Endothelial cell of umbilical vein (primary cell): ENCODE measurements around the gene RBMS1. TPM values are rescaled to one million over a fixed set of nuclear protein-coding genes. Genes with fewer than 3 reads are reported as not detected.
A peak's percentile ranks its signal among the peaks of the same experiment; 100 is the strongest.

Source experiments
- BruUV-seq: library from RNA; stranded (reverse); fragments of 400-500 nt; replicated peaks from 2 replicates; lab custom pipeline; 2021; lab: Mats Ljungman, UMichigan
- CTCF ChIA-PET: fragments of 300-600, 350-600 bp; sonication (Branson Sonifier 250); formaldehyde crosslinking; loops from one replicate; lab custom pipeline; 2021; ENCODE audit warnings: antibody characterized with exemption, inconsistent platforms; lab: Charles Lee
- POLR2A ChIA-PET: fragments of 300-600, 350-600 bp; sonication (Branson Sonifier 250); formaldehyde crosslinking; loops from one replicate; lab custom pipeline; 2021; ENCODE audit warnings: antibody characterized with exemption, inconsistent platforms; lab: Charles Lee
- DNase-seq: peaks from one replicate; pipeline ENCODE4 v3.0.0-alpha.2; 2011; ENCODE audit warnings: low read depth, low spot score
- FAIRE-seq: peaks from 2 replicates; lab custom pipeline; 2011; peaks lifted over from hg19 to GRCh38; lab: Jason Lieb, UNC
- H2AFZ ChIP-seq: 2 replicates; pipeline ENCODE4 v1.6.0; 2012; ENCODE audit warnings: low read depth, low read length, control low read depth, inconsistent platforms
- H3K27ac ChIP-seq: 2 replicates; pipeline ENCODE4 v1.5.1; 2011; ENCODE audit warnings: low read depth, mild to moderate bottlenecking, control low read depth, low read length, moderate library complexity; ENCODE audit not compliant: insufficient read depth
- H3K27me3 ChIP-seq, 2 experiments: 2 replicates each; pipeline versions ENCODE4 v1.6.0 to v1.6.1; 2011; ENCODE audit warnings: low read length in 2 of 2, mixed read lengths in 1 of 2; ENCODE audit not compliant: control insufficient read depth in 2 of 2, insufficient read depth in 2 of 2
- H3K36me3 ChIP-seq, 2 experiments: 2 replicates in 1 of 2; 3 replicates in 1 of 2; pipeline ENCODE4 v1.5.1; 2011; ENCODE audit warnings: low read length in 2 of 2, mild to moderate bottlenecking in 1 of 2, moderate library complexity in 1 of 2; ENCODE audit not compliant: control insufficient read depth in 2 of 2, insufficient read depth in 2 of 2; ENCODE audit errors: extremely low read depth in 1 of 2
- H3K4me1 ChIP-seq: 3 replicates; pipeline ENCODE4 v1.5.1; 2011; ENCODE audit warnings: mild to moderate bottlenecking, low read length; ENCODE audit not compliant: control insufficient read depth, insufficient read depth; ENCODE audit errors: extremely low read depth
- H3K4me2 ChIP-seq: 2 replicates; pipeline ENCODE4 v1.6.1; 2011; ENCODE audit warnings: low read length, control low read depth, mixed read lengths; ENCODE audit not compliant: insufficient read depth
- H3K4me3 ChIP-seq, 3 experiments: fragments of 200-600 bp in 1 of 3; sonication (generic), shearing (Covaris generic) in 1 of 3; replicated peaks in 1 of 3; 2 replicates each; pipeline ENCODE4 v1.5.1; 2011 to 2016; ENCODE audit warnings: control low read depth in 3 of 3, low read length in 3 of 3, mild to moderate bottlenecking in 2 of 3, inconsistent platforms in 1 of 3, low read depth in 1 of 3, moderate library complexity in 1 of 3; ENCODE audit not compliant: insufficient read depth in 1 of 3
- H3K79me2 ChIP-seq: 2 replicates; pipeline ENCODE4 v1.6.0; 2012; ENCODE audit warnings: low read length, inconsistent platforms; ENCODE audit not compliant: control insufficient read depth, insufficient read depth
- H3K9ac ChIP-seq: replicated peaks from 2 replicates; pipeline ENCODE3; 2011; ENCODE audit warnings: low read length, control low read depth; ENCODE audit not compliant: insufficient read depth; ENCODE audit errors: extremely low read depth
- H3K9me1 ChIP-seq: replicated peaks from 3 replicates; pipeline ENCODE4 v1.6.0; 2011; ENCODE audit warnings: mild to moderate bottlenecking, low read length; ENCODE audit not compliant: control insufficient read depth, insufficient read depth; ENCODE audit errors: extremely low read depth
- H3K9me3 ChIP-seq: replicated peaks from 2 replicates; pipeline ENCODE4 v1.5.1; 2012; ENCODE audit warnings: low read length, inconsistent platforms; ENCODE audit not compliant: control insufficient read depth, insufficient read depth
- H4K20me1 ChIP-seq: replicated peaks from 2 replicates; pipeline ENCODE3; 2011; ENCODE audit warnings: mild to moderate bottlenecking, low read length; ENCODE audit not compliant: control insufficient read depth, insufficient read depth; ENCODE audit errors: extremely low read depth
- EZH2 ChIP-seq: IDR thresholded peaks from 2 replicates; pipeline ENCODE4 v1.6.1; 2012; ENCODE audit warnings: borderline replicate concordance, low read depth, mild to moderate bottlenecking, moderate library complexity, low read length, inconsistent platforms; ENCODE audit not compliant: severe bottlenecking
- FOS ChIP-seq: IDR thresholded peaks from 2 replicates; pipeline ENCODE4 v1.6.1; 2011; ENCODE audit warnings: mild to moderate bottlenecking, low read length, moderate library complexity, borderline replicate concordance; ENCODE audit not compliant: insufficient read depth
- GATA2 ChIP-seq: IDR thresholded peaks from 2 replicates; pipeline ENCODE4 v1.7.0; 2011; ENCODE audit warnings: low read depth, mild to moderate bottlenecking, moderate library complexity, mixed read lengths, low read length; ENCODE audit not compliant: insufficient read length, insufficient read depth
- JUN ChIP-seq: IDR thresholded peaks from 2 replicates; pipeline ENCODE4 v1.6.1; 2011; ENCODE audit warnings: borderline replicate concordance, low read depth; ENCODE audit not compliant: insufficient read length, insufficient read depth
- MYC ChIP-seq: IDR thresholded peaks from one replicate; pipeline ENCODE4 v1.6.1; 2011; ENCODE audit warnings: mild to moderate bottlenecking, low read depth, low read length
- POLR2A ChIP-seq: IDR thresholded peaks from 2 replicates; pipeline ENCODE4 v1.6.1; 2012; ENCODE audit warnings: low read depth, mild to moderate bottlenecking, control low read depth, low read length
- POLR2AphosphoS5 ChIP-seq: IDR thresholded peaks from 2 replicates; pipeline ENCODE4 v1.6.1; 2012; ENCODE audit warnings: low read depth, mild to moderate bottlenecking, control low read depth, low read length, moderate library complexity; ENCODE audit not compliant: insufficient read depth
- dilution Hi-C: fragments of 300-500 bp; cut with MboI; formaldehyde crosslinking; loops from one replicate; pipeline ENCODE4 v1.15.0; 2019; ENCODE audit warnings: low sequenced_read_pairs; ENCODE audit not compliant: extremely low pct_ligation_motif_present
- intact Hi-C: fragments of 100-400 bp; cut with micrococcal nuclease; formaldehyde crosslinking; loops from one replicate; pipeline ENCODE4 v1.10.0; 2022
- polyA plus RNA-seq, 4 experiments: library from polyadenylated mRNA; depleted of rRNA in 3 of 4; stranded (reverse) in 3 of 4; unstranded in 1 of 4; fragments of >200 nt; gene quantifications; 2 replicates each; pipeline versions ENCODE4 v1.2.1 to v1.2.3, GENCODE V29; 2011 to 2012; ENCODE audit warnings: missing spikeins in 1 of 4
- total RNA-seq: library from RNA; stranded (reverse); gene quantifications from 2 replicates; pipeline ENCODE4 v1.2.3, GENCODE V29; 2021
- TF ChIP-seq, protein P1 (sequence below), 2 donors: IDR thresholded peaks; 1 replicate in 1 of 2; 2 replicates in 1 of 2; pipeline ENCODE4 v1.5.1; 2011; ENCODE audit warnings: low read length in 2 of 2, mild to moderate bottlenecking in 2 of 2, moderate library complexity in 2 of 2, control low read depth in 1 of 2, inconsistent platforms in 1 of 2, low read depth in 1 of 2; ENCODE audit not compliant: insufficient read depth in 1 of 2; ENCODE audit errors: extremely low read depth in 1 of 2
- TF ChIP-seq, protein P2 (sequence below): IDR thresholded peaks from 2 replicates; pipeline ENCODE4 v1.6.1; 2011; ENCODE audit not compliant: insufficient read depth, insufficient read length

RBMS1 gene
- total and polyA plus RNA-seq, 2 donors (not counting 3 experiments of a cell fraction or from before 2014, with no cell fraction given) = 60.0 to 93.3 TPM

GRCh38 chr2:160381425-160381951 lies 112.1 kb downstream of the RBMS1 start:
- ChIA-PET CTCF (interaction anchor here (0.7 to 2.3 kb wide), 6 partner anchors 9 to 589 kb away, joined by 3 to 8 read pairs (median 3); no protein-coding TSS in a partner anchor), POLR2A (no interaction called here)
- H3K4me2 ChIP-seq = peak overlapping the region; percentile 73
- peak; percentile 12 for FAIRE-seq
- dilution Hi-C loops = no loop called here
- H3K9me1 ChIP-seq = no peaks in the 10 kb centered on the region
- H3K27me3 ChIP-seq = no peaks in the 10 kb centered on the region
- peak overlapping the region; percentile 28 for H3K9ac ChIP-seq
- H3K4me3 ChIP-seq = peak overlapping the region in 1 of 3 experiments; percentile 19
- intact Hi-C loops = loop anchor here (1.0 to 2.0 kb wide), 2 partner anchors 8 to 25 kb away; no protein-coding TSS in a partner anchor
- H3K4me1 ChIP-seq = peaks cover 67% of the 10 kb centered on the region
- H3K79me2 ChIP-seq = peaks cover 99% of the 10 kb centered on the region
- no peak overlapping the region for H2AFZ ChIP-seq
- DNase-seq = peak; percentile 70
- peak overlapping the region; percentile 64 for H3K27ac ChIP-seq
- H3K36me3 ChIP-seq = no peaks in the 10 kb centered on the region
- H3K9me3 ChIP-seq = no peaks in the 10 kb centered on the region
- no peaks in the 10 kb centered on the region for H4K20me1 ChIP-seq
- peak; percentile 23 for TF ChIP-seq POLR2AphosphoS5
- no peak for TF ChIP-seq EZH2
- TF ChIP-seq FOS = no peak
- TF ChIP-seq, protein P1, sequence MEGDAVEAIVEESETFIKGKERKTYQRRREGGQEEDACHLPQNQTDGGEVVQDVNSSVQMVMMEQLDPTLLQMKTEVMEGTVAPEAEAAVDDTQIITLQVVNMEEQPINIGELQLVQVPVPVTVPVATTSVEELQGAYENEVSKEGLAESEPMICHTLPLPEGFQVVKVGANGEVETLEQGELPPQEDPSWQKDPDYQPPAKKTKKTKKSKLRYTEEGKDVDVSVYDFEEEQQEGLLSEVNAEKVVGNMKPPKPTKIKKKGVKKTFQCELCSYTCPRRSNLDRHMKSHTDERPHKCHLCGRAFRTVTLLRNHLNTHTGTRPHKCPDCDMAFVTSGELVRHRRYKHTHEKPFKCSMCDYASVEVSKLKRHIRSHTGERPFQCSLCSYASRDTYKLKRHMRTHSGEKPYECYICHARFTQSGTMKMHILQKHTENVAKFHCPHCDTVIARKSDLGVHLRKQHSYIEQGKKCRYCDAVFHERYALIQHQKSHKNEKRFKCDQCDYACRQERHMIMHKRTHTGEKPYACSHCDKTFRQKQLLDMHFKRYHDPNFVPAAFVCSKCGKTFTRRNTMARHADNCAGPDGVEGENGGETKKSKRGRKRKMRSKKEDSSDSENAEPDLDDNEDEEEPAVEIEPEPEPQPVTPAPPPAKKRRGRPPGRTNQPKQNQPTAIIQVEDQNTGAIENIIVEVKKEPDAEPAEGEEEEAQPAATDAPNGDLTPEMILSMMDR (IDR thresholded peaks at IDR 0.05; ENCODE audit: extremely low read depth in 1 of 2, insufficient read depth in 1 of 2, low read depth in 1 of 2, low read length in 2 of 2) = no peak
- TF ChIP-seq, protein P2, sequence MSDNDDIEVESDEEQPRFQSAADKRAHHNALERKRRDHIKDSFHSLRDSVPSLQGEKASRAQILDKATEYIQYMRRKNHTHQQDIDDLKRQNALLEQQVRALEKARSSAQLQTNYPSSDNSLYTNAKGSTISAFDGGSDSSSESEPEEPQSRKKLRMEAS = no peak
- TF ChIP-seq POLR2A = no peak
- TF ChIP-seq MYC = no peak
- peak; percentile 78 for TF ChIP-seq GATA2
- no peak for TF ChIP-seq JUN
- BruUV-seq = no TSS peak
